ENCODE data around the gene TBC1D14.

GRCh38 chr4:6956087-6956433 lies 46.4 kb downstream of the TBC1D14 start:
- TF ChIP-seq CTCF (conservative IDR thresholded peaks at IDR 0.05; ENCODE audit: low read length) = no peak
- TF ChIP-seq EZH2phosphoT487 (IDR thresholded peaks at IDR 0.05; ENCODE audit: borderline replicate concordance, low read depth, low read length) = no peak
